Measurements from ENCODE around the gene OR5B21.

DNA sequence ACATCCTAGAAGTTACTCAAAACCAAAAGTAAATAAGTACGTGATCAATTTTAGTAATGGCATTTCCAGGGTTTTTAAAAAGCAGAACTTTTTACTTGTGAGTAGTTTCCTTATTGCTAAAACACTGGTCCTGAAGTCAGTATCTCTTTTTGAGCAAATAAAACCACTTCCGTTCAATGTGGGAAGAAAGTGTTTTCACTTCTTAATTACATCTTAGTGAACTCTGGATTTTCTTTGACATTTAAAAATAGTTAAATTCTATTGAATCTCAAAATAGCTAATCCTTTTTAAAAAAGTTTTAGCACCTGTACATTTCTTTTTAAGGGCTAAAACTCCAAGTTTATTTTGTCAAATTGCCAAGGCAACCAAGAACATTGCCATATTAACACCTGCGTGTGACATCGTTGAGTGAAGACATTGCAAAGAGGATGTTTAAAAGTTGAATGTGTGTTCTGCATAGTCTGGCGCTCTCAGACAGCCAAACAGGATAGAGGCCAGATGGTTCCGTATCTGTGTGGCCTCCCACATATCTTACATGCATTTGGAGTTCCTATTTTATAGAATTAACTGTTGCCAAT lies 17.2 kb upstream of the OR5B21 start:
- TF ChIP-seq, protein P1, sequence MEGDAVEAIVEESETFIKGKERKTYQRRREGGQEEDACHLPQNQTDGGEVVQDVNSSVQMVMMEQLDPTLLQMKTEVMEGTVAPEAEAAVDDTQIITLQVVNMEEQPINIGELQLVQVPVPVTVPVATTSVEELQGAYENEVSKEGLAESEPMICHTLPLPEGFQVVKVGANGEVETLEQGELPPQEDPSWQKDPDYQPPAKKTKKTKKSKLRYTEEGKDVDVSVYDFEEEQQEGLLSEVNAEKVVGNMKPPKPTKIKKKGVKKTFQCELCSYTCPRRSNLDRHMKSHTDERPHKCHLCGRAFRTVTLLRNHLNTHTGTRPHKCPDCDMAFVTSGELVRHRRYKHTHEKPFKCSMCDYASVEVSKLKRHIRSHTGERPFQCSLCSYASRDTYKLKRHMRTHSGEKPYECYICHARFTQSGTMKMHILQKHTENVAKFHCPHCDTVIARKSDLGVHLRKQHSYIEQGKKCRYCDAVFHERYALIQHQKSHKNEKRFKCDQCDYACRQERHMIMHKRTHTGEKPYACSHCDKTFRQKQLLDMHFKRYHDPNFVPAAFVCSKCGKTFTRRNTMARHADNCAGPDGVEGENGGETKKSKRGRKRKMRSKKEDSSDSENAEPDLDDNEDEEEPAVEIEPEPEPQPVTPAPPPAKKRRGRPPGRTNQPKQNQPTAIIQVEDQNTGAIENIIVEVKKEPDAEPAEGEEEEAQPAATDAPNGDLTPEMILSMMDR (IDR thresholded peaks at IDR 0.05 in 8 of 11, conservative IDR thresholded peaks at IDR 0.05 in 3 of 11): no peak
- TF ChIP-seq POLR2AphosphoS5 (IDR thresholded peaks at IDR 0.05) (peak in 1 of 3 donors; percentile 55), POLR2A (IDR thresholded peaks at IDR 0.05) (no peak)
